ENCODE measurements around the gene KLLN. TPM values are rescaled to one million over a fixed set of nuclear protein-coding genes. Genes with fewer than 3 reads are reported as not detected.
"Not testable (repeated sequence)": the region's sequence is repeated elsewhere in the genome, so short reads cannot be mapped to it uniquely, and the experiment has no call there.

The KLLN gene
- total RNA-seq, 1 experiment from 2014 or later = 2.0 TPM

- not testable (repeated sequence) for H4K20me1 ChIP-seq (ENCODE audit: insufficient read depth, low read depth, low read length); DNase-seq
These were observed 690 bp upstream of the KLLN start for GRCh38 chr10:87863951-87864495.

GRCh38 chr10:87862679-87863052 lies 667 bp downstream of the KLLN start:
- Histone ChIP-seq H3K9me3 (ENCODE audit: low read length) (no peaks in the 10 kb centered on the region), H3K79me2 (ENCODE audit: low read length) (peaks cover 36% of the 10 kb centered on the region), H3K4me1 (ENCODE audit: low read length) (peaks cover 19% of the 10 kb centered on the region), H3K9ac (ENCODE audit: low read length) (peak overlapping the region; percentile 96), H3K9me2 (replicated peaks; ENCODE audit: insufficient read depth, low read length) (no peaks in the 10 kb centered on the region), H3K4me3 (ENCODE audit: low read length) (peak overlapping the region; percentile 69), H4K20me1 (ENCODE audit: insufficient read depth, low read depth, low read length) (no peaks in the 10 kb centered on the region), H3K4me2 (ENCODE audit: low read depth, low read length, poor library complexity, severe bottlenecking) (peak overlapping the region; percentile 93), H3K27me3 (ENCODE audit: low read length) (no peaks in the 10 kb centered on the region), H2AFZ (ENCODE audit: low read length) (no peak overlapping the region), H3K36me3 (ENCODE audit: insufficient read depth, low read length) (peaks cover 32% of the 10 kb centered on the region), H3K27ac (ENCODE audit: low read length) (peak overlapping the region; percentile 97)
- no peak for DNase-seq

More at GRCh38 chr10:87863951-87864495, 690 bp upstream of the KLLN start:
- H3K9ac ChIP-seq (ENCODE audit: low read length) = peak overlapping the region; percentile 96
- not testable (repeated sequence) for H2AFZ ChIP-seq (ENCODE audit: low read length); H3K9me3 ChIP-seq (ENCODE audit: low read length); H3K9me2 ChIP-seq (replicated peaks; ENCODE audit: insufficient read depth, low read length); H3K27me3 ChIP-seq (ENCODE audit: low read length)
- H3K79me2 ChIP-seq (ENCODE audit: low read length) = peaks cover 50% of the 10 kb centered on the region
- peak overlapping the region; percentile 69 for H3K4me3 ChIP-seq (ENCODE audit: low read length)
- H3K4me2 ChIP-seq (ENCODE audit: low read depth, low read length, poor library complexity, severe bottlenecking) = peak overlapping the region; percentile 93
- peak overlapping the region; percentile 97 for H3K27ac ChIP-seq (ENCODE audit: low read length)
- H3K36me3 ChIP-seq (ENCODE audit: insufficient read depth, low read length) = peaks cover 46% of the 10 kb centered on the region
- H3K4me1 ChIP-seq (ENCODE audit: low read length) = peaks cover 31% of the 10 kb centered on the region

- Histone ChIP-seq H3K36me3 (ENCODE audit: insufficient read depth, low read length) (peaks cover 27% of the 10 kb centered on the region), H3K4me1 (ENCODE audit: low read length) (peaks cover 19% of the 10 kb centered on the region), H3K27me3 (ENCODE audit: low read length) (no peaks in the 10 kb centered on the region), H3K9me3 (ENCODE audit: low read length) (no peaks in the 10 kb centered on the region), H3K9ac (ENCODE audit: low read length) (peak overlapping the region; percentile 96), H2AFZ (ENCODE audit: low read length) (no peak overlapping the region), H3K27ac (ENCODE audit: low read length) (peak overlapping the region; percentile 97), H4K20me1 (ENCODE audit: insufficient read depth, low read depth, low read length) (no peaks in the 10 kb centered on the region), H3K79me2 (ENCODE audit: low read length) (peaks cover 31% of the 10 kb centered on the region), H3K9me2 (replicated peaks; ENCODE audit: insufficient read depth, low read length) (no peaks in the 10 kb centered on the region), H3K4me3 (ENCODE audit: low read length) (peak overlapping the region; percentile 69), H3K4me2 (ENCODE audit: low read depth, low read length, poor library complexity, severe bottlenecking) (peak overlapping the region; percentile 93)
- DNase-seq = peak; percentile 96
These were observed 1.2 kb downstream of the KLLN start for GRCh38 chr10:87861953-87862678.

GRCh38 chr10:87861566-87861952 lies 1.8 kb downstream of the KLLN start:
- Histone ChIP-seq H3K36me3 (ENCODE audit: insufficient read depth, low read length) (peaks cover 22% of the 10 kb centered on the region), H3K27ac (ENCODE audit: low read length) (peak overlapping the region; percentile 97), H3K4me2 (ENCODE audit: low read depth, low read length, poor library complexity, severe bottlenecking) (peak overlapping the region; percentile 93), H3K9me2 (replicated peaks; ENCODE audit: insufficient read depth, low read length) (no peaks in the 10 kb centered on the region), H3K79me2 (ENCODE audit: low read length) (peaks cover 25% of the 10 kb centered on the region), H2AFZ (ENCODE audit: low read length) (no peak overlapping the region), H3K27me3 (ENCODE audit: low read length) (no peaks in the 10 kb centered on the region), H3K9me3 (ENCODE audit: low read length) (no peaks in the 10 kb centered on the region), H3K9ac (ENCODE audit: low read length) (peak overlapping the region; percentile 96), H4K20me1 (ENCODE audit: insufficient read depth, low read depth, low read length) (no peaks in the 10 kb centered on the region), H3K4me1 (ENCODE audit: low read length) (peaks cover 19% of the 10 kb centered on the region), H3K4me3 (ENCODE audit: low read length) (peak overlapping the region; percentile 69)
- peak; percentile 71 for DNase-seq

GRCh38 chr10:87860816-87861403 lies 2.4 kb downstream of the KLLN start:
- H3K79me2 ChIP-seq (ENCODE audit: low read length) = peaks cover 19% of the 10 kb centered on the region

GRCh38 chr10:87860156-87860795 lies 3.1 kb downstream of the KLLN start:
- Histone ChIP-seq H3K4me3 (ENCODE audit: low read length) (peak overlapping the region; percentile 69; the same call in 1 of the 2 replicates), H3K79me2 (ENCODE audit: low read length) (peaks cover 13% of the 10 kb centered on the region), H3K9me3 (ENCODE audit: low read length) (no peaks in the 10 kb centered on the region), H3K27ac (ENCODE audit: low read length) (peak overlapping the region; percentile 97), H3K9me2 (replicated peaks; ENCODE audit: insufficient read depth, low read length) (no peaks in the 10 kb centered on the region), H3K36me3 (ENCODE audit: insufficient read depth, low read length) (peaks cover 9% of the 10 kb centered on the region; the same call in 1 of the 2 replicates), H3K9ac (ENCODE audit: low read length) (peak overlapping the region; percentile 96), H3K4me2 (ENCODE audit: low read depth, low read length, poor library complexity, severe bottlenecking) (peak overlapping the region; percentile 93), H3K4me1 (ENCODE audit: low read length) (peaks cover 19% of the 10 kb centered on the region), H3K27me3 (ENCODE audit: low read length) (no peaks in the 10 kb centered on the region), H2AFZ (ENCODE audit: low read length) (no peak overlapping the region), H4K20me1 (ENCODE audit: insufficient read depth, low read depth, low read length) (no peaks in the 10 kb centered on the region)
- DNase-seq = peak; percentile 84

More at GRCh38 chr10:87860816-87861403, 2.4 kb downstream of the KLLN start:
- no peaks in the 10 kb centered on the region for H3K27me3 ChIP-seq (ENCODE audit: low read length)
- peak overlapping the region; percentile 97 for H3K27ac ChIP-seq (ENCODE audit: low read length)
- H3K36me3 ChIP-seq (ENCODE audit: insufficient read depth, low read length) = peaks cover 16% of the 10 kb centered on the region
- peak; percentile 56 for DNase-seq
- no peaks in the 10 kb centered on the region for H4K20me1 ChIP-seq (ENCODE audit: insufficient read depth, low read depth, low read length)
- H3K9me2 ChIP-seq (replicated peaks; ENCODE audit: insufficient read depth, low read length) = no peaks in the 10 kb centered on the region
- H2AFZ ChIP-seq (ENCODE audit: low read length) = no peak overlapping the region
- peak overlapping the region; percentile 69 for H3K4me3 ChIP-seq (ENCODE audit: low read length)
- H3K9me3 ChIP-seq (ENCODE audit: low read length) = no peaks in the 10 kb centered on the region
- peaks cover 19% of the 10 kb centered on the region for H3K4me1 ChIP-seq (ENCODE audit: low read length)
- H3K4me2 ChIP-seq (ENCODE audit: low read depth, low read length, poor library complexity, severe bottlenecking) = peak overlapping the region; percentile 93
- H3K9ac ChIP-seq (ENCODE audit: low read length) = peak overlapping the region; percentile 96

GRCh38 chr10:87855665-87856064 lies 7.7 kb downstream of the KLLN start:
- not testable (repeated sequence) for H3K27ac ChIP-seq (ENCODE audit: low read length); H3K27me3 ChIP-seq (ENCODE audit: low read length); H3K4me3 ChIP-seq (ENCODE audit: low read length); H3K9me3 ChIP-seq (ENCODE audit: low read length); H3K36me3 ChIP-seq (ENCODE audit: insufficient read depth, low read length); H3K9me2 ChIP-seq (replicated peaks; ENCODE audit: insufficient read depth, low read length); H2AFZ ChIP-seq (ENCODE audit: low read length); H3K4me2 ChIP-seq (ENCODE audit: low read depth, low read length, poor library complexity, severe bottlenecking); H3K9ac ChIP-seq (ENCODE audit: low read length); H4K20me1 ChIP-seq (ENCODE audit: insufficient read depth, low read depth, low read length); DNase-seq; H3K79me2 ChIP-seq (ENCODE audit: low read length)
- H3K4me1 ChIP-seq (ENCODE audit: low read length) = peaks cover 11% of the 10 kb centered on the region

- not testable (repeated sequence) for H3K9me2 ChIP-seq (replicated peaks; ENCODE audit: insufficient read depth, low read length); H3K27me3 ChIP-seq (ENCODE audit: low read length); H3K4me3 ChIP-seq (ENCODE audit: low read length); H3K4me2 ChIP-seq (ENCODE audit: low read depth, low read length, poor library complexity, severe bottlenecking); H3K36me3 ChIP-seq (ENCODE audit: insufficient read depth, low read length); H3K4me1 ChIP-seq (ENCODE audit: low read length); H2AFZ ChIP-seq (ENCODE audit: low read length); H3K27ac ChIP-seq (ENCODE audit: low read length); H4K20me1 ChIP-seq (ENCODE audit: insufficient read depth, low read depth, low read length); DNase-seq; H3K9me3 ChIP-seq (ENCODE audit: low read length); H3K79me2 ChIP-seq (ENCODE audit: low read length); H3K9ac ChIP-seq (ENCODE audit: low read length)
These were observed 8.1 kb downstream of the KLLN start for GRCh38 chr10:87855247-87855646.

All from Karpas-422 (cell line).